Effector memory CD4-positive, alpha-beta T cell (primary cell): ENCODE measurements around the gene PNLDC1.
A peak's percentile ranks its signal among the peaks of the same experiment; 100 is the strongest.
"Not testable (repeated sequence)": the region's sequence is repeated elsewhere in the genome, so short reads cannot be mapped to it uniquely, and the experiment has no call there.

ENCODE experiments used
- DNase-seq, 3 donors: peaks; one replicate each; pipeline ENCODE4 v3.0.0-alpha.2; 2020
- H3K27ac ChIP-seq: 2 replicates; pipeline ENCODE4 v1.7.0; 2013; ENCODE audit warnings: mild to moderate bottlenecking, low read length, moderate library complexity; ENCODE audit not compliant: insufficient read depth, poor library complexity, severe bottlenecking
- H3K27me3 ChIP-seq: replicated peaks from 2 replicates; pipeline ENCODE4 v1.7.0; 2013; ENCODE audit warnings: mild to moderate bottlenecking, low read length; ENCODE audit not compliant: insufficient read depth, control insufficient read depth, poor library complexity, severe bottlenecking
- H3K36me3 ChIP-seq: 2 replicates; pipeline ENCODE4 v1.7.0; 2013; ENCODE audit warnings: mild to moderate bottlenecking, low read length, moderate library complexity; ENCODE audit not compliant: control insufficient read depth, insufficient read depth
- H3K4me1 ChIP-seq: 2 replicates; pipeline ENCODE4 v1.7.0; 2013; ENCODE audit warnings: low read length, mild to moderate bottlenecking; ENCODE audit not compliant: control insufficient read depth, insufficient read depth, poor library complexity, severe bottlenecking
- H3K4me3 ChIP-seq: 2 replicates; pipeline ENCODE4 v1.7.0; 2013; ENCODE audit warnings: low read length, low read depth, mild to moderate bottlenecking; ENCODE audit not compliant: insufficient read depth, poor library complexity, severe bottlenecking
- H3K9me3 ChIP-seq: 2 replicates; pipeline ENCODE4 v1.7.0; 2013; ENCODE audit warnings: mild to moderate bottlenecking, low read length, moderate library complexity; ENCODE audit not compliant: control insufficient read depth

Gene PNLDC1

DNA sequence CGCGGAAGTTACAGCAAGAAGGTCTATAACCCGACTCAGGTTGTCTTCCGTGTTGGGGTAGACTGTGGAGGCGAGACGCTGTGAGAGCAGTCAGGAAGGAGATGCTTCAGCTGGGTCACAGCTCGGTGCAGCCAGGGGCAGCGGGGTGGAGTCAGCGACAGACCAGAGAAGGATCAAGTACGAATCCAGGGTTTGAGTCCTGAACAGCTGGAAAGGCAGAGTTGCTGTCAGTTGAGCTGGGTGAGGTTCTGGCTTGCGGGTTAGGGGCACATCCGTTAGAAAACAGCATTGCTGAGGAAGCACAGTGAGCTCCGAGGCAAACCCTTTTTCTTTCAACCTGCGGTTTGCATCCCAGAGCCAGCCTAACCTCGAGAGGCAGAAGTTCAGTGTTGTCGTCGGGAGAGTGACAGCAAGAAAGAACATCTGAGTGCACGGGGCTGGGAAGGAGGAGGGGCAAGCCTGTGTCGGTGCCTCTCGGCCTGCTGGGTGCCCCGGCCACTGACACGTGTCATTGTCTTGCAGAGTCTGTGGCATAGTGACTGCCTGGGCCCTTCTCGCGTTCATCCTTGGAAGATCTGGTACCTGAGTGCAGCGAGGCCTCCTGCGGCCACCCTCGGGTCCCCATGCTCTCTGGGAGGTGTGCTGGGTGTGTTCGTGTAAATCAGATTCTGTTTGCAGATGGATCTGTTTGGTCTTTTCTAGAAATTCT lies 20.0 kb downstream of the PNLDC1 start:
- no peaks in the 10 kb centered on the region for H3K36me3 ChIP-seq
- no peaks in the 10 kb centered on the region for H3K27me3 ChIP-seq
- peak in 2 of 3 donors; percentile 5 to 13 for DNase-seq
- peaks cover 4% of the 10 kb centered on the region for H3K4me1 ChIP-seq
- H3K27ac ChIP-seq, result peak overlapping the region; percentile 28
- peak overlapping the region; percentile 37 for H3K4me3 ChIP-seq
- H3K9me3 ChIP-seq, result no peaks in the 10 kb centered on the region

DNA sequence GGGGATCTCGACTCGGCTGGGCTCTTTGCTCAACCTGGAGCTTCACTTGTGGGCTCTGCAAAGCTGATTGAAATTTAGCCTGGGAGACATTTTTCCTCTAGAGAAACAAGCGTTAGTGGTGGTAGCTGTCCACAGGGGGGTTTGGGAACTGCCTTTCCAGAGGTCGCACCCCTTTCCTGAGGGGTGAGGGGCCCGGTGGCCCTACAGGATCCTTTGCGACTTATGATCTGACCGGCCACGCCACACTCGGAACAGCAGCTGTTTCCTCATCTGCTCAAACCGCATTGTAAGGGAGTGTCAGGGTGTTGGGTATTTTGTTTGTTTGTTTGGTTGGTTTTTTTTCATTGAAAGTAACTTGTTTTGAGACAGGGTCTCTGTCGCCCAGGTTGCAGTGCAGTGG lies 21.0 kb downstream of the PNLDC1 start:
- Histone ChIP-seq H3K27ac (no peak overlapping the region), H3K36me3 (no peaks in the 10 kb centered on the region), H3K9me3 (no peaks in the 10 kb centered on the region), H3K27me3 (no peaks in the 10 kb centered on the region), H3K4me1 (peaks cover 4% of the 10 kb centered on the region), H3K4me3 (no peak overlapping the region)
- no peak for DNase-seq

- H3K4me1 ChIP-seq, result peaks cover 4% of the 10 kb centered on the region
- no peaks in the 10 kb centered on the region for H3K9me3 ChIP-seq
- no peaks in the 10 kb centered on the region for H3K27me3 ChIP-seq
- H3K27ac ChIP-seq, result no peak overlapping the region
- H3K36me3 ChIP-seq, result no peaks in the 10 kb centered on the region
- no peak for DNase-seq
- H3K4me3 ChIP-seq, result no peak overlapping the region
Measured at GRCh38 chr6:159821726-159822125, 21.6 kb downstream of the PNLDC1 start.

GRCh38 chr6:159823953-159824352 lies 23.9 kb downstream of the PNLDC1 start:
- no peaks in the 10 kb centered on the region for H3K36me3 ChIP-seq
- no peak overlapping the region for H3K4me3 ChIP-seq
- H3K27me3 ChIP-seq, result no peaks in the 10 kb centered on the region
- H3K27ac ChIP-seq, result no peak overlapping the region
- H3K4me1 ChIP-seq, result peaks cover 4% of the 10 kb centered on the region
- no peaks in the 10 kb centered on the region for H3K9me3 ChIP-seq
- DNase-seq, result no peak

- not testable (repeated sequence) for H3K27ac ChIP-seq, H3K27me3 ChIP-seq, H3K4me3 ChIP-seq, H3K9me3 ChIP-seq, DNase-seq, H3K4me1 ChIP-seq, H3K36me3 ChIP-seq
Measured at GRCh38 chr6:159824690-159825089, 24.6 kb downstream of the PNLDC1 start.

- Histone ChIP-seq H3K4me3 (no peak overlapping the region), H3K36me3 (no peaks in the 10 kb centered on the region), H3K27ac (no peak overlapping the region), H3K27me3 (no peaks in the 10 kb centered on the region), H3K9me3 (no peaks in the 10 kb centered on the region), H3K4me1 (no peaks in the 10 kb centered on the region)
- DNase-seq, result no peak
Measured at GRCh38 chr6:159826004-159826403, 25.9 kb downstream of the PNLDC1 start.

DNA sequence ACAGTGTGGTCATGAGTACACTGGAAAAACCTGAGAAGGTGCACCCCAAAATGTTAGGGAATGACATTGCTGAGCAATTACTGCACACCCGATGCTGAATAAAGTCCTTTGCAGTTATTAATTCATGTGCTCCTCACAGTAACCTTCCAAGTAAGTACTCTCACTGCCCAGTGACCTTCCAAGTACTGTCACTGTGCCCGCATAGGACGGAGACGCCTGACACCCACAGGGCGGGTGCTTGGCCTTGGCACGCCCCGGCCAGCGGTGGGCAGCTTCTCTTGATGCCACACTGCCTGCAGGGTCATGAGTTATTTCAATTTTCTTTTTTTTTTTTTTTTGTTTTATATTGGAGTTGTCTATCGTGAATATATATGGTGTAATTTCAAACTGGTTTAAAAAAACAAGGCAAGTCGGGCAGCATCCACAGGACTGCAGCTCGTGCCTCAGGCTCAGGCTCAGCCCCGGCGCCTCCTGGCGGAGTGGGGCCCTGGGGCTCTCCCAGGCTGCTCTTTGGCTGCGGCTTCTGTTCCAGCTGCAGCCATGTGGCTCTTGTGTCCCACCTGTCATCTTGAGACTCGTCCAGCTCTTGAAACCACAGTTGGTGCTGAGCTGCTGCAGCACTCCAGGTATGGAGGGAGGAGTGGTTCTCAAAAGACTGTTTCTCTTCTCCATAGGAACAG lies 27.0 kb downstream of the PNLDC1 start:
- Histone ChIP-seq H3K27ac (no peak overlapping the region), H3K4me3 (no peak overlapping the region), H3K36me3 (no peaks in the 10 kb centered on the region), H3K9me3 (no peaks in the 10 kb centered on the region), H3K4me1 (no peaks in the 10 kb centered on the region), H3K27me3 (no peaks in the 10 kb centered on the region)
- no peak for DNase-seq

DNA sequence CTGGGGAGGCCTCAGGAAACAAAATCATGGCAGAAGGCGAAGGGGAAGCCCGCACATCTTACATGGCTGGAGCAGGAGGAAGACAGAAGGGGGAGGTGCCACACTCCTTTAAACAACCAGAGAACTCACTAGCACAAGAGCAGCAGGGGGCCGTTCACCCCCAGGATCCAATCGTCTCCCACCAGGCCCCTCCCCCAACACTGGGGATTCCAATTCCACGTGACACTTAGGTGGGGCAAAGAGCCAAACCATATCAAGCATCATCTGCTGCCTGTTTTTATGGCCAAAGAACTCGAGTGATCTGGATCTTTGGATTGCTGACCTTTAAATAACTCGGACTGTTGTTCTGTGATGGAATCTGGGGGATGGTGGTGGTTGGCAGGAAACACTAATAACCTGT lies 28.0 kb downstream of the PNLDC1 start:
- no peak overlapping the region for H3K4me3 ChIP-seq
- no peak overlapping the region for H3K27ac ChIP-seq
- no peaks in the 10 kb centered on the region for H3K36me3 ChIP-seq
- no peaks in the 10 kb centered on the region for H3K27me3 ChIP-seq
- no peak for DNase-seq
- no peaks in the 10 kb centered on the region for H3K9me3 ChIP-seq
- H3K4me1 ChIP-seq, result no peaks in the 10 kb centered on the region

DNA sequence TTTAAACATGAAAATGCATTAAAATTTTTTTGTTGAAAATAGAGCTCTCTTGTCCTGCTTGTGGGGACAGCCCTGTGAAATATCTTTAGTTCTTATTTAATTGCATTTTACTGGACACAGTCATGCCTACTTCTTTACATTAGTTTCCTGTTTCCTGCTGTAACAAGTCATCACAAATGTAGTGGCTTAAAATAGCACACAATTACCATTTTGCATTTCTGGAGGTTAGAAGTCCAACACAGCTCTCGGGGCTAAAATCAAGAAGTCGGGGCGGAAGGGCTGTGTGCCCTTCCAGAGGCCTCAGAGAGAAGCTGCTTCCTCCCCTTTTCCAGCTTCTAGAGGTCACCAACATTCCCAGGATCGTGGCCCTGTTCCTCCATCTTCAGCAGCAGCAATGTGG lies 29.4 kb downstream of the PNLDC1 start:
- no peak for DNase-seq
- no peaks in the 10 kb centered on the region for H3K27me3 ChIP-seq
- no peak overlapping the region for H3K4me3 ChIP-seq
- no peak overlapping the region for H3K27ac ChIP-seq
- no peaks in the 10 kb centered on the region for H3K9me3 ChIP-seq
- H3K4me1 ChIP-seq, result no peaks in the 10 kb centered on the region
- no peaks in the 10 kb centered on the region for H3K36me3 ChIP-seq

GRCh38 chr6:159830501-159831372 lies 30.7 kb downstream of the PNLDC1 start:
- H3K9me3 ChIP-seq, result no peaks in the 10 kb centered on the region
- DNase-seq, result no peak

More at GRCh38 chr6:159830501-159831372, 30.7 kb downstream of the PNLDC1 start:
- Histone ChIP-seq H3K27ac (no peak overlapping the region), H3K4me3 (no peak overlapping the region), H3K4me1 (no peaks in the 10 kb centered on the region), H3K36me3 (no peaks in the 10 kb centered on the region), H3K27me3 (no peaks in the 10 kb centered on the region)
